Left lobe of liver (tissue), 2 donors: ENCODE data around the gene NDC1. TPM values are rescaled to one million over a fixed set of nuclear protein-coding genes. Genes with fewer than 3 reads are reported as not detected.
A peak's percentile ranks its signal among the peaks of the same experiment; 100 is the strongest.
"Not testable (repeated sequence)": the region's sequence is repeated elsewhere in the genome, so short reads cannot be mapped to it uniquely, and the experiment has no call there.

ENCODE experiments used
- ATAC-seq: fragments of 200-7000 bp; cut with Tn5 transposase; one replicate; pipeline ENCODE4 v1.9.1; 2020; ENCODE audit warnings: mild to moderate bottlenecking, moderate library complexity
- DNase-seq: peaks from one replicate; pipeline ENCODE4 v3.0.0-alpha.2; 2020; ENCODE audit warnings: low spot score
- total RNA-seq: library from RNA; stranded (reverse); gene quantifications from one replicate; pipeline ENCODE4 v1.2.1, GENCODE V29; 2021
- donor health status: DM: no; HTN: no; CAD: no; lungs with moderate emphysema.
- donor health status: DM: no; HTN: yes; CAD: no.

The NDC1 gene, protein sequence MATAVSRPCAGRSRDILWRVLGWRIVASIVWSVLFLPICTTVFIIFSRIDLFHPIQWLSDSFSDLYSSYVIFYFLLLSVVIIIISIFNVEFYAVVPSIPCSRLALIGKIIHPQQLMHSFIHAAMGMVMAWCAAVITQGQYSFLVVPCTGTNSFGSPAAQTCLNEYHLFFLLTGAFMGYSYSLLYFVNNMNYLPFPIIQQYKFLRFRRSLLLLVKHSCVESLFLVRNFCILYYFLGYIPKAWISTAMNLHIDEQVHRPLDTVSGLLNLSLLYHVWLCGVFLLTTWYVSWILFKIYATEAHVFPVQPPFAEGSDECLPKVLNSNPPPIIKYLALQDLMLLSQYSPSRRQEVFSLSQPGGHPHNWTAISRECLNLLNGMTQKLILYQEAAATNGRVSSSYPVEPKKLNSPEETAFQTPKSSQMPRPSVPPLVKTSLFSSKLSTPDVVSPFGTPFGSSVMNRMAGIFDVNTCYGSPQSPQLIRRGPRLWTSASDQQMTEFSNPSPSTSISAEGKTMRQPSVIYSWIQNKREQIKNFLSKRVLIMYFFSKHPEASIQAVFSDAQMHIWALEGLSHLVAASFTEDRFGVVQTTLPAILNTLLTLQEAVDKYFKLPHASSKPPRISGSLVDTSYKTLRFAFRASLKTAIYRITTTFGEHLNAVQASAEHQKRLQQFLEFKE
- total RNA-seq: 5.8 TPM

DNA sequence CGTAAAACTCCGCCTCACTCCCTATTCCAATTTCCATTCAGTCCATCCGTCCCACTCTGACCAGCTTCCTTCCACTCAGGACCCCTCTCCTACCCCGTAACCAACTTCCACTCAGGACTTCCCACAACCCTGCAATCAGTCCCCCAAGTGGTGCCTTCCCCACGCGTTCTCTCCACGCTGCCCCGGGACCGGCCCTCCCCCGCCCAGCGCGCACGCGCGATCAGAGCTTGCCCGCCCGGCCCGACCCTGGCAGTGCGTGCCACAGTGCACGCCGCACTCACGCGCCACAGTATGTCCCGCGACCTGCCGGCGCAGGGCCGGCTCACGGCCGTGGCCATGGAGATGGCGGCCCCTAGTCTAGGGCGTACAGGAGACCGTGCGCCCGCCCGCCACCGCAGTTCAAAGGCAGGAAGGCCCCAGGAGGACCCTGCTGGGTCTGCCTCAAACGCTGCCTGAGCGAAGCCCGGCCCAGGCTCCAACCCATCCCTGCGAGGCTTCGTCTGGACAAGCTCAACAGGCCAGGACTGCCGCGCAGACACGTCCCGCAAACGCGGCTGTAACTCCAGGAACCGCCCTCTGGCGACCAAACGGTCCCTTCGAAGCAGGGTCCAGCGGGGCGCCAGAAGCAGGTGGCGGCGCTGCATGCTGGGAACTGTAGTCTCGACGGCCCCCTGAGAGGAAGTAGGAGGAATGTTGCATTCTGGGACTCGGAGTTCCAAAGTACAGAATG, at the start of gene NDC1:
Gene NDC1, minus strand, starts transcription at position 373 of the 730 bp plus-strand sequence. Its CDS starts 35 bp downstream, at position 338.
- peak; percentile 95 for ATAC-seq

DNA sequence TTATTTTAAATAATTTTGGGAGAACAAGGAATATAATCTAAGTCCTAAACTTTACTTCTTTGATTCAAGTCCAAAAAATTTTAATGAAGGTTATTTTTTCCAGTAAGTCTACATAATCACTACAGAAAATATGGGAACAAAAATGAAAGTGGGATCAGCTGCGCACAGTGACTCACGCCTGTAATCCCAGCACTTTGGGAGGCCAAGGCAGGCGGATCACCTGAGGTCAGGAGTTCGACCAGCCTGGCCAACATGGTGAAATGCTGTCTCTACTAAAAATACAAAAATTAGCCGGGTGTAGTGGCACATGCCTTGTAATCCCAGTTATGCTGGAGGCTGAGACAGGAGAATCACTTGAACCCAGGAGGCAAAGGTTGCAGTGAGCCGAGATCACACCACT, 45.5 kb upstream of the NDC1 start:
- ATAC-seq: peak; percentile 57
- DNase-seq: not testable (repeated sequence)

More for the DNA sequence above, at the start of gene NDC1:
- peak; percentile 93 for DNase-seq

DNA sequence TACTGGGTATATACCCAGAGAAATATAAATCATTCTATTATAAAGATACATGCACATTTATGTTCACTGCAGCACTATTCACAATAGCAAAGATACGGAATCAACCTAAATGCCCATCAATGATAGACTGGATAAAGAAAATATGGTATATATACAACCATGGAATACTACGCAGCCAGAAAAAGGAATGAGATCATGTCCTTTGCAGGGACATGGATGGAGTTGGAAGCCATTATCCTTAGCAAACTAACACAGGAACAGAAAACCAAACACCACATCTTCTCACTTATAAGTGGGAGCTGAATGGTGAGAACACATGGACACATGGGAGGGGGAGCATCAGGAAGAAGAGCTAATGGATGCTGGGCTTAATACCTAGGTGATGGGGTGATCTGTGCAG, 43.8 kb upstream of the NDC1 start:
- DNase-seq, ATAC-seq: not testable (repeated sequence)

DNA sequence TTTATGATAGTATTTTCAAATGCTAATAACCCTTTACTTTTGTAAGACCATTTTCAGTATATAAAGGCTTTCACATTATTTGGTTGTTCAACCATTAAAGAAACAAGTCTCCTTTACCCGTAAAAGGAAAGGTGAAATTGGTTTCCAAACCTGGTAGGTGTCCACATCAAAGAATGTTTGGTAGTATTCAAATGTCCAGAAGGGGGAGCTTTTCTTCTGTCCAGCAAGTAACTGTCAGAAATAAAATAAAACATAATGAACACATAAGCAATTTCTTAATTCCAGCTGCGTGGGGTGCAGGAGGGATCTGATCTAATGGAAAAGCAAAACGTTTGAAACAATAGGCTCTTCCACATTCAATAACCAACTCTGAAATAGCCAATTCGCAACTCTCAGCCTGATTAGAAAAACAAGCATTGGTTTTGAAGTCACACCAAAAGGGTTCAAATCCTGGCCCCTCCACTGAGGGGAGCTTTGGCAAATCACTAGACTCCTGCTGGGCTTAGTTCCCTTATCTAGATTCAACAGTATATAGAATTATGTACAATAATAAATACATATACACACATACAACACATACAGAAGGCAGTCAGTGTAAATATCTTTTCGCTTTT, 40.5 kb upstream of the NDC1 start:
- DNase-seq: no peak
- peak; percentile 83 for ATAC-seq

DNA sequence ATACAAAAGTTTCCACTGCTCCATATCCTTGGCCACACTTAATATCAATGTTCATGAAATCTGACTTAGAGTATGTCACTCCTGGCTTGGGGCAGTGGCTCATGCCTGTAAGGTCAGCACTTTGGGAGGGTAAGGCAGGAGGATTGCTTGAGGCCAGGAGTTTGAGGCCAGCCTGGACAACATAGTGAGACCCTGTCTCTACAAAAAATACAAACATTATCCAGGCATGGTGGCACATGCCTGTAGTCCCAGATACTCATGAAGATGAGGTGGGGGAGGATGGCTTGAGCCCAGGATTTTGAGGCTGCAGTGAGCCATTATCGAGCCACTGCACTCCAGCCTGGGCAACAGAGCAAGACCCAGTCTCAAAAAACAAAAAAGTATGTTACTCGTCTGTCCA, 37.1 kb upstream of the NDC1 start:
- not testable (repeated sequence) for ATAC-seq, DNase-seq

DNA sequence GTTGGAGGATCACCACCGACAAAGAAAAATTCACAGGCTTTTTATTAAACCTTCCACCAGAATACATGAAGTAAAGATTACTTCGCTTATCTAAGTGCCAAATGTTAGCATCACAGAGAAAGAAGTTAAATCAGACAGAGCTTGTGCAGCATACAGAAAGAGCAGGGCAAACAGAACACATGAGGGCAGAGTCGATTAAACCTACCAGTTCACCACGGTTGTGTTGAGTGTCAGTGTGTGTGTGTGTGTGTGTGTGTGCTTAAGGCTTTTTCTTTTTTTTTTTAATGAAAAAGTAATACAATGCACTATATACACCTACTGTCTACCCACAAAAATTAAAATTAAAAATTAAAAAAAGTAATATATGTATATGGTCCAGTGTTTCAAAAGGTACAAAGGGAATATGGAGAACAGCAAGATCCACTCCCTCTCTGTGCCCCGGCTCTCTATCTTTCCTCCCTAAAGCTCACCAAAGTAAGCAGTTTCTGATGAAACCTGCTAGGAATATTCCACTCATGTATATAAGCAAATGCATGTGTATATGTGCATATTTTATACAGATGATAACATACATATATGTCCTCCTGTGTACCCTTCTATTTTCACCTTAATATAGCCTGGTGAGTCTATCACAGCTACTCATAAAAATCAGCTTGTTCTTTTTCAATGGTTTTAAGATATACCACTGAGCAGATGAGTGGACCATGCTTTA, 33.8 kb upstream of the NDC1 start:
- DNase-seq: no peak
- ATAC-seq: no peak

DNA sequence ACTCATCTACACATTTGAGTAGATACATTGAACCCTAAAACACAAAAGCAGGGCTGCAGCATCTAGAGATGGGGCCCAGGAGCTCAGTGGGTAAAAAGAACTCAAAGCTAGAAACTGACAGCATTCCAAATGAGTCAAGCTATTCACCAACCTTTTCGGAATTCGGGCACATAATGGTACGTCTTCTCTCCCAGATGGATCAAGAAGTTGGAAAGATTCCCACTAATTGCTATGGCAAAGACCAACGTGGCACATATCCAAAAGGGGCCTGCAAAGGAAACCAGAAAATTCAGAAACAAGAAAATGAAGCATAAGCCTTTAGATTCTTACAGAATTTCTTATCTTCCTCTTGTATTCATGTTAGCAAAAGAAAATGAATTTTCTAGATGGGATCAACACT, 33.1 kb upstream of the NDC1 start:
- no peak for ATAC-seq
- DNase-seq: no peak

DNA sequence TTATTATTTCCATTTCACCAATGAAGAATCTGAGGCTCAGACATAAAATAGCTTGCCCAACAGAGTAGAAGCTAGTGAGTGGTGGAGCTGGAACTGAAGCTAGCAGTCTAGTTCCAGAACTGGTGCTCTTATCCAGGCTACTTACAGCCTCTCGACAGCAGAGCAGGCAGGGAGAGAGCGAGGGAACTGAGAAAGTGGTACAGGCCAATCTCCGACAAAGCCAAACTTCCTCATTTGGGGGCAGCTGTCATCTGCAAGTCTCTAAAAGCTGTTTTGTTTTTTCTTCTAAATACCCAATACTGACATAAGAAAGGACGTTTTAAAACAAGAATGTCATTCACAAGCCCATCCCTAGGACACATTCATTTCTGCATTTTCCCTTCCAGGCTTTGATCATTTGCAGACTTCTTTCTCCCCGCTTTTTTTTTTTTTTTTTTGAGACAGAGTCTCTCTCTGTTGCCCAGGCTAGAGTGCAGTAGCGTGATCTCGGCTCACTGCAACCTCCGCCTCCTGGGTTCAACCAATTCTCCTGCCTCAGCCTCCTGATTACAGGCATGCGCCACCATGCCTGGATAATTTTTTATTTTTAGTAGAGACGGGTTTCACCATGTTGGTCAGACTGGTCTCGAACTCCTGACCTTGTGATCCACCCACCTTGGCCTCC, 31.5 kb upstream of the NDC1 start:
- ATAC-seq (no peak), DNase-seq (no peak)

DNA sequence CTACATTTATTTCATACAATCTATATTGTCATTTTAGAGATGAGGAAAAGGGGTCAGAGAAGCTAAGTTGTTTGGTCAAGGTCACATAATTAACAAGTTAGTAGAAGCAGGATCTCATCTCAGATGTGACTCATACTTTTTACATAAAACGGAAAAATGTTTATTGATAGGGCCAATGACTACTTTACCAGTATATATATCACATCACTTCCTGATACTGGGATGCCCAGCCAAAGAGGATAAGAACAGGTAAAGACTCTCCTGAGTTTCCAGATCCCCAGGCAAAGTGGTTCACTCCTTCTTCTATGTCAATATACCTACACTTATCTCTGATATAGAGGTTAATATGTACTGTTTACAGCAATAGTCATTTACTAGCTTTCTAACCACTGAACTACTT, 30.5 kb upstream of the NDC1 start:
- no peak for ATAC-seq
- DNase-seq: no peak

DNA sequence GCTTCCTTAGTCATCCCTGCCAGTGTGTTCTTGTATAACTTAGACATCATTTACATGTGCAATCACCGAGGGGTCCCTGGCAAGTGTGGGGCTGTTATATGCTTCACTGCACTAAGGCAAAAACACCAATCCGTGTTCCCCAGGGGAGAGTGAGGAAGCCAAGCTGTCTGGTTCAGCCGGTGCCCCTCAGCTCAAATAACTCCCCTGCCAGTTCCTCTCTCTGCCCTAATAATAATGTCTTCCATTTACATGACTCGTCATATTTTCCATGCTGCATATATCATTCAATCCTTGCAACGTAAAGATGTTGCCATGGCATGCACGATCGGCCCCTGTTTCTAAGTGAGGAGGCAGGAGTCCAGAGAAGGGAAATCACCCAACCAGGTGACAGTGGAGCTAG, 24.4 kb upstream of the NDC1 start:
- no peak for ATAC-seq
- no peak for DNase-seq

DNA sequence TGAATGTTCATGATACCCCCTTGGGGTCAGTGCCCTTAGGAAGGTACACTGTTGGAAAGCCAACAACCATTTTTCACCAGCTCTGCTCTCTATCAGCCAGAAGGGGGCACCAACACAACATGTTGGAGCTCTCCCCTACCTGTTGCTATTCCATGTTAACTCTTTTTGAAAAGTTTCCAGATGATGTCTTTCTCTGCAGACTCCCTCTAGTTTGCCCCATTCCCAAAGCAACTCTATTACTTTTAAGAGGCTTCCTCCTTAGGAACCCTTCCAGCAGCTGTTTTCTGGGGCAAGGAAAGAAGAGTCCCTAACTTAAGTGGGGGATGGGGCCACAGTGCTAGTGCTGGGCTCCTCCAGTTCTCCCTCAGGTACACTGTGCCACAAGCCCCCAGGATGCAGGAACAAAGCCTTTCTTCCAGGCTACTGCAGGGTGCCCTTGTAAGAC, 22.9 kb upstream of the NDC1 start:
- peak; percentile 48 for DNase-seq
- peak; percentile 97 for ATAC-seq

DNA sequence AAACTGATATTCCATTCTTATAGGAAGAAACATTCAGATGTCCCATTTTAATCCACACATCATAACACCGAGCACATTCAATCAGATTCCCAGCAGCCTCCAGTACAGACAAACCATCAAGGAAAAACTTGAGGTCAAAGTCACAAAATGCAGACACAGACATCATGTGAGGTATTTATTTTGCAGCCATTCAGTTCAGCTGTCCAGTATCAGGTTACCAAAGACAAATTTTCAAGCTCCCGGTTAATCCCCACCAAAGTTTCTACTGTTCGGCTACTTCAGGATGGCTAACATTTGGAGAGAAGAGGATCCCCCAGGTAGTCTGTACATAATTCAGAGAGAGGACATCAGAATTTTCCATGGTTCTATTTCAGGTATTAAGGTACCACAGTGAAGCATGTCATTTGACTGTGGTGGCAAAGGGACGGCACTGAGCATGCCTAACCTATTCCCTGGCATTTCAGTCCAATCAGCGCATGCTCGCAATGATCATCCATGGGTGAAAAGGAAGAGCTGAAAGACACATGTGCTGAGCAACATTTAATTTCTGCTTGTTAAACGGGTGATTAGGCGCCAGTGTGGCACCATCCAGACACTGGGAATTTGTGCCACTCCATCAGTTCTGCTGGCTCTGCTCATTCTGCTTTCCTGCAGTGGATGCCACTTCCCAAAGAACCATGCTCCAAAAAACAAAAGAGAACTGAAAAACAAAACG, 13.6 kb upstream of the NDC1 start:
- DNase-seq: no peak
- ATAC-seq: no peak

DNA sequence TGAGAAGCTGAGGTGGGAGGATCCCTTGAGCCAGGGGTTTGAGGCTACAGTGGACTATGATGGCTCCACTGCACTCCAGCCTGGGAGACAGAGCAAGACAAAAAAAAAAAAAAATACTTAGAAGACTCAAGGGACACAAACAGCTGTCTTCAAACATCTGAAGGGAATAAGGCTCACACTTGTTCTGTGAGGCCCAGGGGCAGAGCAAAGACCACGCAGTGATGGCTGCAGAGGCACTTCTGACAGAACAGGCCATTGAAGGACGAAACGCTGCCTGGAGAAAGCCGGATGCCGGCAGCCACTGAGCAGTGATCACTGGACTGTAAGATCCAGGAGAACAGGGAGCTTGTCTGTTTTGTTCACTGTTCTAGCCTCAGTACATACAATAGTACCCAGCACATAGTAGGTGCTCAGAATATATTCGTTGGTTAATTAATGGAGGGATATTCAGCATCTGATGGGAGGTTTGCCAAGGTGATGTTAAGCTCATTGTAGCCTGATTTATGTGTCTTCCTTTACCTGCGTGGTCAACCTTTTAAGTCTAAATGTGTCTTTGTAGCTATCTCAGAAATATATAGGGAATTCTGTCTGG, 12.1 kb upstream of the NDC1 start:
- no peak for DNase-seq
- no peak for ATAC-seq

DNA sequence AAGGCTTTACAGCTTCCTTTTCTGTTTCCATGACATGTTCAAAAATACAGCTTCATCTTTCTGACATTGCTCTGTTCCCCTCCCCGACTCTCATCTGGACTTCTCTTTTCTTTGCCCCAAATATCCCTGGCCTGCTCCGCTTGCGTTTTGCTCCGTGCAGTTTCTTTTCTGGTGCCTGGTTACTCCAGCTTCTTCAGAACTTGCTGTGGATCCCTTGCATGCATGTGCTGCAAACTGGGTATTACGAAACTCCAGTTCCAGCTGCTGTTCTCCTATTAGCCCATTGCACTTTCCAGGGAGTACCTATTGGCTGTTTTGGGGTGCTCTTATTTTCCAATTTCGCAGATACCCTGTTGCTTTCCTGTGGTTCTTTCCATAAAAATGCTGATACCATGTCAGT, 9.9 kb upstream of the NDC1 start:
- DNase-seq (no peak), ATAC-seq (no peak)

DNA sequence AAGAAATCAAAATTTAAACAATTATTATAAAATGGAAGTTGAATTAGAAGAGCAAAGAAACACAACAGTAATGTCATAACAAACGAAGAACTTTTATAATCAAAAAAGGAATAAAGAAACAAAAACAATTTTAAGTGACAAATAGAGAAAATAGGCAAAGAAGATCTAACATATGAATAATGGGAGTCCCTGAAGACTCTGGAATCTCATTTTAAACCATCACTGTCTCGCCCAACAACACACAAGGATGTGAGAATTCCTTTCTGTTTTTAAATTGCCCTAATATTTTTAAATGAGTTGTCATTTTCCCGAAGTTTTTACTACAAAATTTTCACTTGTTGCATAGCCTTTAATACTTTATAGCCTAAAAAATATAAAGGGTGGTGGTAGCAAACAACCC, 4.3 kb upstream of the NDC1 start:
- no peak for DNase-seq

DNA sequence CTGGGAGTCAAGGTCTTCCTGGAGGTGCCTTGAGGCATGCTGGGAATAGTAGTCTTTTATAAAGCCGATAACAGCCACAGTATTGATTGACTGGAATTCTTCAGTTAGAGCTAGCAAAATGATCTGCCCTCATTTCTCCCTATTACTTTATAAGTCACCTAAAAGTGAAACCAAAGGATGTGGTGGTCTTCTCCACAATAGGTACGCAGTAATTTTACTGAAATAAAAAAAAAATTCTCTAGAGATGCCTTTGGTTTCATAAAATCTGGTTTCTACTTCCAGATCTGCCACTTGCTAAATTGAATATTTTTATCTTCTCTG, 518 bp upstream of the NDC1 start:
- no peak for DNase-seq
- ATAC-seq: no peak

More for the DNA sequence above, 4.3 kb upstream of the NDC1 start:
- no peak for ATAC-seq

DNA sequence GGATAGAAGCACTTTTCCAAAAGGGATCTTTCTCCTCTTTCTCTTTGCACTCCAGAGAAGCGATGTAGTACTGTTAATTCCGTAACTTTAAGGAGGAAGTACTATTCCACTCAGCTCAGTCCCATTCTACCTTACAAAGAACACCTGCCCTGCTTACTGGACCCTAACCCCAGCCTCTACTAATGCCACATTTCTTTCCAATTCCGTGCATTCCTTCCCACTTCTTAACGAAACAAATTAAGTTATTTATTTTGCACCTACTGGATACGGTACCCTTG, 511 bp downstream of the NDC1 start:
- ATAC-seq (peak; percentile 4), DNase-seq (no peak)

DNA sequence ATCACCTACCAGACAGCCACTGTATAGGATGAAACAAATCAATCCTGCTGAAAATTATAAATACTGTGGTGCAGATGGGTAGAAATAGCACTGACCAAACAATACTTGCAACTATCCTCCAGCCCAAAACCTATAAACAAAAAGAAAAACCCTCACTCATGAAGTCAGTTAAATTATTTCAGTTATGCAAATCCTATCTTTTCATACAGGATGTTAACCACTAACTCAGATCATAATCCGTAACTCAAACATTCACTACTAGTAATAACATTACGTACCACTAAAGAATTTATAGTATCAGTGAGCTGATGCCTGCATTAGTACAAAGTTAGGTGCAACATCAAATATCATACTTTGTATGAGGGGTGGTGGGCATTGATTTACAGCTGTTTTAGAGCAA, 2.6 kb downstream of the NDC1 start:
- no peak for DNase-seq
- no peak for ATAC-seq

DNA sequence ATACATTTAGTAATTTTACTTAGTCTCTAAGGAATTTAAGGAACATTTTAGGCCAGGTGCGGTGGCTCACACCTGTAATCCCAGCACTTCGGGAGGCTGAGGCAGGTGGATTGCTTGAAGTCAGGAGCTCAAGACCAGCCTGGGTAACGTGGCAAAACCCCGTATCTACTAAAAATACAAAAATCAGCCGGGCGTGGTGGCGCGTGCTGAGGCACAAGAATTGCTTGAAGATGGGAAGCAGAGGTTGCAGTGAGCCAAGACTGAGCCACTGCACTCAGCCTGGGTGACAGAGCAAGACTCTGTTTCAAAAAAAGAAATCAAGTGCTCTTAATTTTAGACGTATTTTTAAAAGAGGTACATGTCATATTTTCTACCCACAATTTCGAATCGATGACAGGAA, 3.3 kb downstream of the NDC1 start:
- ATAC-seq: no peak

More for the DNA sequence above, 3.3 kb downstream of the NDC1 start:
- DNase-seq: no peak
